ENCODE measurements around the gene NUP35. TPM values are rescaled to one million over a fixed set of nuclear protein-coding genes. Genes with fewer than 3 reads are reported as not detected.
"Not testable (repeated sequence)": the region's sequence is repeated elsewhere in the genome, so short reads cannot be mapped to it uniquely, and the experiment has no call there.

NUP35 gene
- total RNA-seq, 4 donors from 2014 or later, result 6.8 to 17.1 (median 12.1) TPM

DNA sequence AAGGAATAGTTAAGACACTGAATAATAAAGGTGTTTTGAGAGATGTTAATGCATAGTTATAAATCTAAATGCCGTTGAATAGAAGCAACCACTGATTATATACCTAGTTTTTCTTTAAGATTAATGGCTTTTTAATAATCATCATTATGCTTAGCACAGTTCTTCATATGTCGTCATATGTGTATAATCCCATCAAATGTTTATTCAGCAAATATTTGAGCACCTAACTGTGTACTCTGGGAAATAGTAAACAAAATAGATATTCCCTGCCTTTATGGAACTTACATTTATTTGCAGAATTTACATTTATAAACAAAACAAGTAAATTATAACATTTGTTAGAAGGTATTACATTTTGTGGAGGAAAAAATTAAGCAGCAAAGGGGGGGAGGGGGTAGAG is 9.8 kb downstream of the NUP35 start:
- 67 to 90% methylated on average over 2 of the region's 2 CpGs for WGBS, 2 donors (ENCODE audit: low coverage in 1 of 2)
- Histone ChIP-seq H3K27me3 (no peaks in the 10 kb centered on the region), H3K9me3 (no peaks in the 10 kb centered on the region), H3K4me1 (no peaks in the 10 kb centered on the region), H3K4me3 (no peak overlapping the region), H3K36me3 (peaks cover 0 to 43% of the 10 kb centered on the region in 2 donors), H3K27ac (no peak overlapping the region)
- no peak for ATAC-seq
- TF ChIP-seq, protein P1, sequence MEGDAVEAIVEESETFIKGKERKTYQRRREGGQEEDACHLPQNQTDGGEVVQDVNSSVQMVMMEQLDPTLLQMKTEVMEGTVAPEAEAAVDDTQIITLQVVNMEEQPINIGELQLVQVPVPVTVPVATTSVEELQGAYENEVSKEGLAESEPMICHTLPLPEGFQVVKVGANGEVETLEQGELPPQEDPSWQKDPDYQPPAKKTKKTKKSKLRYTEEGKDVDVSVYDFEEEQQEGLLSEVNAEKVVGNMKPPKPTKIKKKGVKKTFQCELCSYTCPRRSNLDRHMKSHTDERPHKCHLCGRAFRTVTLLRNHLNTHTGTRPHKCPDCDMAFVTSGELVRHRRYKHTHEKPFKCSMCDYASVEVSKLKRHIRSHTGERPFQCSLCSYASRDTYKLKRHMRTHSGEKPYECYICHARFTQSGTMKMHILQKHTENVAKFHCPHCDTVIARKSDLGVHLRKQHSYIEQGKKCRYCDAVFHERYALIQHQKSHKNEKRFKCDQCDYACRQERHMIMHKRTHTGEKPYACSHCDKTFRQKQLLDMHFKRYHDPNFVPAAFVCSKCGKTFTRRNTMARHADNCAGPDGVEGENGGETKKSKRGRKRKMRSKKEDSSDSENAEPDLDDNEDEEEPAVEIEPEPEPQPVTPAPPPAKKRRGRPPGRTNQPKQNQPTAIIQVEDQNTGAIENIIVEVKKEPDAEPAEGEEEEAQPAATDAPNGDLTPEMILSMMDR (IDR thresholded peaks at IDR 0.05), result no peak
- no peak for TF ChIP-seq POLR2A (IDR thresholded peaks at IDR 0.05)
- TF ChIP-seq POLR2AphosphoS5 (IDR thresholded peaks at IDR 0.05), result no peak
- TF ChIP-seq EP300 (IDR thresholded peaks at IDR 0.05), result no peak

DNA sequence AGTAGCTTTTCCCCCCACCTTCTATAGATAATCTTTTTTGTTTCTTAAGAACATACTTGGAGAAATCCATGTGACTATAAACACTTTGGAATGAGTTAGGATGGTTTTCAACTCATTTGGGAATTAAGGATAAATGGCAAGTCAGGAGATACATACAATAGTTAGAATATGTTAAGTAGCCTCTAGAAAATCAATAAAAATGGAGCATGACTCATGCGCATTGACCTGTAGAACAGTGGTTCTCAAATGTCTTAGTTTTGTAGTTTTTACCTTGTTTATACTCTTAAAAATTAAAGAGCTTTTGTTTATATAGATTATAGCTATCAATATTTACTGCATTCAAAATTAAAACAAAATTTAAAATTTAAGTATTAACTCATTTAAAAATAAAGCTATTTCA is 24.7 kb downstream of the NUP35 start:
- Histone ChIP-seq H3K36me3 (peaks cover 0 to 32% of the 10 kb centered on the region in 2 donors), H3K9me3 (peaks cover 0 to 4% (median 0%) of the 10 kb centered on the region in 3 donors), H3K4me3 (no peak overlapping the region), H3K27me3 (no peaks in the 10 kb centered on the region), H3K4me1 (peaks cover 0 to 16% (median 0%) of the 10 kb centered on the region in 3 donors), H3K27ac (no peak overlapping the region)
- 100% methylated on average over 1 of the region's 1 CpG for WGBS, 2 donors (ENCODE audit: low coverage in 1 of 2)
- no peak for ATAC-seq
- TF ChIP-seq POLR2A (IDR thresholded peaks at IDR 0.05) (no peak), POLR2AphosphoS5 (IDR thresholded peaks at IDR 0.05) (no peak), EP300 (IDR thresholded peaks at IDR 0.05) (no peak)
- TF ChIP-seq, protein P1 (IDR thresholded peaks at IDR 0.05), result no peak

DNA sequence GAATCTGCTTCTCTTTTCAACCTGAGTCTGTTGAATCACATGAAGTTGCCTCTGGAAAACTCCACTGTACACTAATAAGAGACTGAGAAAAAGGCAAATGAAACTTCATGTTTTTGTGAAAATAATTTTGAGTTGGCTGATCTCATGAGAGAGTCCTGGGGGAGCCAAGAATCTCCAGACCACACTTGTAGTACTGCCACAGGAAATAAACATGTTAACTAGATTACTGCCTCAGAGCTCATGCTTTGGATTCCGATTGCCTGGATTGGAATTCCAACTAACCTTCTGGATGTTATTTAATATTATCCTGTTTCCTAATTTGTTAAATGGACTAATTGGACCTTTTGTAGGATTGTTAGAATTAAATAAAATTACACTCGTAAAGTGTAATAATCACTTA is 25.2 kb downstream of the NUP35 start:
- no peaks in the 10 kb centered on the region for H3K27me3 ChIP-seq
- H3K9me3 ChIP-seq, result no peaks in the 10 kb centered on the region
- no peak overlapping the region for H3K27ac ChIP-seq
- 67 to 76% methylated on average over 2 of the region's 2 CpGs for WGBS, 2 donors (ENCODE audit: low coverage in 1 of 2)
- ATAC-seq, result no peak
- peaks cover 0 to 32% of the 10 kb centered on the region in 2 donors for H3K36me3 ChIP-seq
- H3K4me1 ChIP-seq, result peaks cover 0 to 16% (median 0%) of the 10 kb centered on the region in 3 donors
- no peak overlapping the region for H3K4me3 ChIP-seq
- TF ChIP-seq EP300 (IDR thresholded peaks at IDR 0.05), result no peak
- TF ChIP-seq, protein P1 (IDR thresholded peaks at IDR 0.05), result no peak

DNA sequence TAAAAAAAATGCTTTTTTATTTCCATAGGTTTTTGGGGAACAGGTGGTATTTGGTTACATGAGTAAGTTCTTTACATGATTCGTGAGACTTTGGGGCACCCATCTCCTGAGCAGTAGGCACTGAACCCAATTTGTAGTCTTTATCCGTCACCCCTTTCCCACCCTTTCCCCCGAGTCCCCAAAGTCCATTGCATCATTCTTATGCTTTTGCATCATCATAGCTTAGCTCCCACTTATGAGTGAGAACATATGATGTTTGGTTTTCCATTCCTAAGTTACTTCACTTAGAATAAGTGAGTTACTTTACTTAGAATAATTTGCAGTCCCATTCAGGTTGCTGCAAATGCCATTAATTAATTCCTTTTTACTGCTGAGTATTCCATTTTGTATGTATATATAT is 28.0 kb downstream of the NUP35 start:
- 94 to 100% methylated on average over 3 of the region's 3 CpGs for WGBS, 2 donors (ENCODE audit: low coverage in 1 of 2)
- H3K27ac ChIP-seq, H3K9me3 ChIP-seq, H3K4me3 ChIP-seq, ATAC-seq, H3K27me3 ChIP-seq: not testable (repeated sequence)
- Histone ChIP-seq H3K36me3 (peaks cover 0 to 37% of the 10 kb centered on the region in 2 donors), H3K4me1 (peaks cover 0 to 16% (median 0%) of the 10 kb centered on the region in 3 donors)

DNA sequence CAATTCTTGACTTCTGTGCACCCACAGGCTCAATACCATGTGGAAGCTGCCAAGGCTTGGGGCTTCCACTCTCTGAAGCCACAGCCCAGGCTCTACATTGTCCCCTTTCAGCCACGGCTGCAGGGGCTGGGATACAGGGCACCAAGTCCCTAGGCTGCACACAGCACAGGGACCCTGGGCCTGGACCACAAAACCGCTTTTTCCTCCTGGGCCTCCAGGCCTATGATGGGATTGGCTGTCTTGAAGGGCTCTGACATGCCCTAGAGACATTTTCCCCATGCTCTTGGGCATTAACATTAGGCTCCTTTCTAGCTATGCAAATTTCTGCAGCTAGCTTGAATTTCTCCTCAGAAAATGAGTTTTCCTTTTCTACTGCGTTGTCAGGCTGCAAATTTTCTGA is 29.7 kb downstream of the NUP35 start:
- TF ChIP-seq, protein P1 (IDR thresholded peaks at IDR 0.05), result no peak
- TF ChIP-seq EP300 (IDR thresholded peaks at IDR 0.05), result no peak
- TF ChIP-seq POLR2AphosphoS5 (IDR thresholded peaks at IDR 0.05), result no peak
- TF ChIP-seq POLR2A (IDR thresholded peaks at IDR 0.05), result no peak
- Histone ChIP-seq H3K27me3 (no peaks in the 10 kb centered on the region), H3K4me3 (no peak overlapping the region), H3K4me1 (peaks cover 0 to 12% (median 0%) of the 10 kb centered on the region in 3 donors), H3K36me3 (peaks cover 0 to 50% of the 10 kb centered on the region in 2 donors), H3K27ac (no peak overlapping the region), H3K9me3 (no peaks in the 10 kb centered on the region)
- ATAC-seq, result no peak
- 100% methylated on average over 2 of the region's 3 CpGs for WGBS, 2 donors (ENCODE audit: low coverage in 1 of 2)

DNA sequence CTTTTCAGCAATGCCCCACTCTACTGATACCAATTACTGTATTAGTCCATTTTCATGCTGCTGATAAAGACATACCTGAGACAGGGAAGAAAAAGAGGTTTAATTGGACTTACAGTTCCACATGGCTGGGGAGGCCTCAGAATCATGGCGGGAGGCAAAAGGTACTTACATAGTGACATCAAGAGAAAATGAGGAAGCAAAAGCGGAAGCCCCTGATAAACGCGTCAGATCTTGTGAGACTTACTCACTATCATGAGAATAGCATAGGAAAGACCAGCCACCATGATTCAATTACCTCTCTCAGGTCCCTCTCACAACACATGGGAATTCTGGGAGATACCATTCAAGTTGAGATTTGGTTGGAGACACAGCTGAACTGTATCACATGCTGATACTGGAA is 30.5 kb downstream of the NUP35 start:
- peaks cover 0 to 56% of the 10 kb centered on the region in 2 donors for H3K36me3 ChIP-seq
- not testable (repeated sequence) for H3K9me3 ChIP-seq, H3K27ac ChIP-seq, H3K4me1 ChIP-seq, H3K27me3 ChIP-seq, H3K4me3 ChIP-seq, ATAC-seq
- 67 to 90% methylated on average over 2 to 4 of the region's 4 CpGs for WGBS, 2 donors (ENCODE audit: low coverage in 1 of 2)

All from gastroesophageal sphincter (tissue), 4 donors.